Activated CD8-positive, alpha-beta memory T cell treated with anti-CD3 and anti-CD28 coated beads, Interleukin-2, amount 50 U/mL, for 1 hour (primary cell): ENCODE results near the gene PACC1.

Source experiments
- DNase-seq: peaks from one replicate; pipeline ENCODE4 v3.0.0-alpha.2; 2020; ENCODE audit errors: extremely low read depth

PACC1 gene

DNA sequence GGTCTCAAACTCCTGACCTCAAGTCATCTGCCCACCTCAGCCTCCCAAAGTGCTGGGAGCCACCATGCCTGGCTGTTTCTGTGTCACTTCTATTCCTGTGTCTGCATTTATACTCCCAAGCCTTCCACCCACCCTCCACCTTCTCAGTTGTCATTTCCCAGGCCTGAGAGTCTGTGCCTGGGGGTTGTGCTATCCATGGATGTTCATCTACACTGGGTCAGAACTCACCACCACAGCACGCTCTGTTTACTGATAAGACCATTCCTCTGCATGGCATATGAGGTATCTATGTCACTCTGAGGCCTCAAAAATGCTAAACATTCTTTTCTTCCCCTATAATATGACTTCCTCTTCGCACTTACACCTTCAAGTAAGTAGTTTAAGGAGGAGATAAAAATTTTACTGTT, 24.1 kb upstream of the PACC1 start:
- DNase-seq: no peak

DNA sequence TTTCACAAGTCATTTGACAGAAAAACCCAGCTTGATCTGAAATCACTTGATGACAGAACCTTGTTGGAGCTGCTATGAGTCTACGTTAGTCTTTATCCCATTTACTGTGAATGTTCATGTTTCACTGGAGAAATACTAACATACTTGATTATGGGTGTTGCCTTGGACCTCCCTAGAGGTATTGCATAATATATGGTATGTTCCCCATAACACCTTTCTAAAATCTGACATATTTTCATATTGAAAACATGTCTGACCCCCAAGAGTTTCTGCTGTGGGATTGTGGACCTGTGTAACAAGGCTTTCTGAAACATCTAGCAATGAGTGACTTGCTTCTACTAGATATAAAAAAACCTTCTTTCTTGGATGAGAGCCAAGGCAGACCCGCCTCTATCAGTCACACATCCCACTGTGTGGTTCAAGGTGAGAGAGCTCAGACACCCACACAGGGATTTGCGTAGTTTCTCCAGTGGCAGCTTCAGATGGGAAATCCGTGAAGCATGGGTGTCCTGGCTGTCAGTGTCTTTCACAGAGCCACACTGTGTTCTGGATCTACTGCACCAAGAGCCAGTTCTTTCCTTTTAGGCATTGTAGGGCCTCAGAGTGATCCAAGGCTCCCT, 22.6 kb upstream of the PACC1 start:
- no peak for DNase-seq

DNA sequence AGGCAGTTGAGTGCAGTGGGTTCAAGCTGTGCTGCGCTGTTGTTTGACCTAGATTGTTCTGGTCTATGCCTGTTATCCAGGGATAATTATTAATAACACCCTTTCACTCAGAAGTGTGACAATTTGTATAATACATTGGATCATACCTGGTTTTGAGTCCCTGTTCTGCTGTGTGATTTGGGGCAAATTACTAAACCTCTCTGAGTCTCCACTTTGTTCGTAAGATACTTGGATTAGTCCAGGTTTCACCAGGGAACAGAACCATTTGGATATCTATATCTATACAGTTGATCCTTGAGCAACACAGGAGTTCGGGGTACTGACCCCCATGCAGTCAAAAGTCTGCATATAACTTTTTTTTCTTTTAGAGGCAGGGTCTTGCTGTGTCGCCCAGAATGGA, 20.3 kb upstream of the PACC1 start:
- DNase-seq: no peak

DNA sequence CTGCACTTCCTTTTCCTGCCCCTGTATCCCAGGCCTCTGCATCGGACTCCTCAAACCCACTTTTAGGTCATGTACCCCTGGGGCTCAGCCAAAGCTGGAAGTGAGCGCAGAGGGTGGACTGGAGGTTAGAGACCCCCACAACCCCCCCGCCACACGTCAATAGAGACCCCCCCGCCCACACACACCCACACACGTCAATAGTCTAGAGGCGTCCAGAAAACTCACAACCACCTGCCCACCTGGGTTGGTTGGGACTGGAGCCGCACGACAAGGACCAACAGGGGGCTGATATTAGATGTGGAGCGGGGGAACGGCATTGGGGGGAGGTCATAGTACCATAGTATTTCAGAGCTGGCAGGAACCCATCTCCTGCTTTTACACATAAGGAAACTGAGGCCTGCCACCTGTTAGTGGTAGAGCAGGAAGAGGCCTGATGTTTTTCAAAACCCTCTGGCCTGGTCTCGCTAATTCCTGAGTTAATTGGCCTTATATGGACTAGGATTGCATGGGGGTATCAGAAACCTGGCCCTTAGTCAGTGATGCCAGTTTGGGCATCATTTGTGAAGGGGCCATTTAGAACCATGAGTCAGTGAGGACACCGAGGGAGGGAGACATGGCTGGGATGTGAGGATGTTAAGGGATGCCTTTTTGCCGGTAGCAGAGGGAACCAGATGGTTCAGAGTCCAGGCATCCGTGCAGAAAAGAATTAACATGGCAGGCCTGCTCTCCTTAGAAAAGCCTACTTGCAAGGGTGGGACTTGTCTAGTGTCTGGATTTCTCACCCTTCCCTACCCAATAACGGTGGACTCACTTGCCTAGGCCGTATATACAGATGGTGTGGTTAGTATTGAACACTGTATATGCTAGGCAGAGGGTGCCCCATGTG, 19.1 kb upstream of the PACC1 start:
- DNase-seq: no peak

DNA sequence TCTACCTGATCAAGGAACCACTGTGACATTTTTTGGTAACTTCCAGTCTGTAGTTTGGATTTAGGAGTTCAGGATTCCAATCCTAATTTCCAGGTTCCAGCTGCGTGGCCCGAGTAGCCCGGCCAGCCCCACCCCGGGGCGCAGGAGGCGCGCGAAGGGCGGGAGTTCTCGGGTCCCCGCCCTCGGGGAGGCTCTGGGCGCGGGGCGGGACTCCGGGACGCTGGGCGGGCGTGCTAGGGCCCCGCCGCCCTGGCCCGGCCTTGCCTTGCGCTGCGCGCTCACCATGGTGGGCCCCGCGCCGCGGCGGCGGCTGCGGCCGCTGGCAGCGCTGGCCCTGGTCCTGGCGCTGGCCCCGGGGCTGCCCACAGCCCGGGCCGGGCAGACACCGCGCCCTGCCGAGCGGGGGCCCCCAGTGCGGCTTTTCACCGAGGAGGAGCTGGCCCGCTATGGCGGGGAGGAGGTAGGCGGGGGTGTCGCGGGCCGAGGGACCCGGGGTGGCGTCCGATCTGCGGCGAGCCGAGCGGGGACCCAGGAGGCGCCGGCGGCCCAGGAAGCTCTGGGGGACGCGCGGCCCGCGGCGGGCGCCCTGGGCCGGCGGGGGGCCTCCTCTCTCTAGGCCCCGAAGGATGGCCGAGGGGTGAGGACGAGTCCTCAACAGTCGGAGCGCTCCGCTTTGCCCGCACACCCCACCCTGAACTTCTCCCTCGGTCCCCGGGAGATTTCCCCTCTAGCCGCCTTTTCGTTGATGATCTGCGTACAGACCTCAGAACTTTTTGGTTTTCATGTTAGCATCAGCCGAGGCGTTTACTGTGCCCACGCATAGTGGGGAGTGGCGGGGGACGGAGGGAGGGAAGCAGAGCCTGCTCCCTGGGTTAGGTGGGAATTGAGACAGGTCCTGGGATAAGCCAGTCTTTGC, 18.2 kb upstream of the PACC1 start, which contains the start of gene NENF:
NENF (plus strand) TSS at position 260 of the 916 bp plus-strand sequence; CDS start at position 284, 24 bp downstream.
- DNase-seq: no peak

DNA sequence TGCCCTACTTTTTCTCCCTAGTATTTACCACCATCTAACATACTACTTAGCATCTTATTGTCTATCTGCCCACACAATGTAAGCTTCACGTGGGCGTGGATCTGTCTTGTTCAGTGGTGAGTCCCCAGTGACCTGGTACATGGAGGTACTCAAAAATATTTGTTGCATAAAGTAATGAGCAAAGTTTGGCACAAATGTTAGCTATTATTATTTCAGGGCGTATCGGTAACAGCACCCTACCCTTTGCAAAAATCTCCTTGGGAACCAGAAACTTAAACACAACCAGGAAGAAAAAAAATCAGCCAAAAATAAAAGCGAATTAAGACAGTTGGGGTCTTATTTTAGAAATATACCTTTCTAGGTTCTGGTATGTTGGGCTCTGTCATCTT, 17.6 kb upstream of the PACC1 start:
- no peak for DNase-seq

DNA sequence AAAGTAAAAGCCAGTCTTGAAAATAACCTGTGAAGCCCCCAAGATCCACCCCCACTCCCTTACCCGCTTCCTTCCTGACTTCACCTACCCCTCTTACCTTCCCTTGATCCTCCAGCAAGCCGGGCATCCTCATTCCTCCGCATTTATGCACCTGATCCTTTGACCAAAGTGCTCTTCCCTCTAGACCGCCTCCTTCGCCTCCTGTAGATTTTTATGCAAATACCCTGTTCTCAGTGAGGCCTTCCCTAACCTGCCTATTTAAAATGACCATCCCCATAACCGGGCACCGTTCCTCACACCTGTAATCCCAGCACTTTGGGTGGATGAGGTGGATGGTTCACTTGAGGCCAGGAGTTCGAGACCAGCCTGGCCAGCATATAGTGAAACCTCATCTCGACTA, 17.0 kb upstream of the PACC1 start:
- no peak for DNase-seq

DNA sequence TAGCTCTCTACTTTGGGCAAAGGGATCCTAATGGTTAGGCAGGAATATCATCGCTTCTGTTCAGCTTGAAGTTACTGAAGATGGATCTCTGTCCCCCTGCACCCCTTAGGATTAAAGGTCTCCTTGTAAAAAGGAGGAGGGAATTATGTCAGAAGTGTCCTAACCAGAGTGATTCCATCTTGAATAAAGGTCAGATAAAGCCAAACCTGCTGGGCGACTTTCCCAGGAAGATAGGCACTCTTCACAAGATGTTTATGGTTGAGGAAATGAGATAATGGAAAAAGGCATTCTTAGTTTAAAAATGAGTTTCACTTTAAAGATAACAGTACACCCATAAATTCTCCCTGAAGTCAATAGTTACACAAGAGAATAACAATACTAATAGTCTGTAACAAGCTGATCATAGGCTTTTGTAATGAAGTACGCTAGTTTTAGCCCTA, 16.3 kb upstream of the PACC1 start:
- DNase-seq: no peak

DNA sequence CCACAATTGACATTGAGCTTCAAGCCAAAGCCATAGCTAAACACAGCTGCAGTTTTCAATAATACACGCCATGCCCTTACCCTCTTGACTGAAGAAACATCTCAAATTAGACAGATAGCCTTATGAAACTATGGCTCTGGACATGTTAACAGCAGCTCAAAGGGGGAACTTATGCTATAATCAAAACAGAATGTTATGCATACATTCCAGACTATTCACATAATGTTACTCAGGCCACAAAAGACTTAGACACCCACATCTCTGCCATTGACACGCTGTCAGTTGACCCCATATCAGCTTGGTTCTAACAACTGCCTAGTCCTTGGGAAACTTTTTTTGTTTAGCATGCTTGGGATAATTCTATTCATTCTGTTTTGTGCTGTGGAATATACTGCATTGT, 15.7 kb upstream of the PACC1 start:
- DNase-seq: no peak

DNA sequence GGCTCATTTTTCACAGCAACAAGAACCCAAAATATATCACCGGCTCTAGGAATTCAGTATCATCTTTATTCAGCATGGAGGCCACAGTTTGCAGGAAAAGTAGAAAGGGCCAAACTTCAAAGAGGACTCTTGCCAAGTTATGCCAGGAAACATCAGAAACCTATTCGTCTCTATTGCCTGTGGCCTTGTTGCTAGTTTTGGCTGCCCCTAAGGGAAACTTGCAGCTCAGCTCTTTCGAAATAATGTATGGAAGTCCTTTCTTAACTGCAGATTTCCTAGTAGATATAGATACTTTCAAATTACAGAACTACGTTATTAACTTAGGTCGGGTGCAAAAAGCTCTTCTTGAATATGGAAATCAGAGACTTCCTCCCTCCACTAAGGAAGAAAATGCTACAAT, 13.8 kb upstream of the PACC1 start:
- DNase-seq: no peak

DNA sequence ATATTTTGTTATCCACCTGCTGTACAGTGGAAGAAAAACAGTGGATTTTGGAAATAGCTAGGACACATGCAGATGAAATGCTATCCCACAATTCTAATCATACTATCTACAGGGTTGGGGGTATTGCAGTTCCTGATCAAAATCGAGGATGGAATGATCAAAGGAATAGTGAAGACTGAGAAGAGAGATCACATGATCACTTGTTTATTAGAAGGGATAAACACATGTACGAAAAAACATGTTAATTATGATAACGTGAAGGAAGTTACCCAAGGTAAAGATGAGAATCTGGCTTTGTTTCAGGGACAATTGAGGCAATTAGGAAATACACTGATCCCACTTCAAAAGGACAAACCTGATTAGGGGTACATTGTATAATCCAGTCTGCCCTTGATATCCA, 9.2 kb upstream of the PACC1 start:
- no peak for DNase-seq

DNA sequence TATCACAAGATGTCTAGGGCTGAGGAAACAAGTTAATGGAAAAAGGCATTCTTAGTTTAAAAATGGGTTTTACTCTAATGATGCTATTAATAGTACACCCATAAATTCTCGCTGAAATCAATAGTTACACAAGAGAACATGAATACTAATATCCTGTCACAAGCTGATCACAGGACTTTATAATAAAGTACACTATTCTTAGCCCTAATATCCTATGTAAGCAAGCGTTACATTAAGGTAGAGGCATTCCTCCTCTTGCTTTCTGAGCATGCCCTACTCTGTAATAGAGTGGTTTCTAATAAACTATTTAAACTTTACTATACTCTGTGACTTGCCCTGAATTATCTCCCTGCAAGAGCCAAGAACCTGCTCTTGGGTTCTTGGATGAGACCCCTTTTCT, 6.5 kb upstream of the PACC1 start:
- DNase-seq: no peak

DNA sequence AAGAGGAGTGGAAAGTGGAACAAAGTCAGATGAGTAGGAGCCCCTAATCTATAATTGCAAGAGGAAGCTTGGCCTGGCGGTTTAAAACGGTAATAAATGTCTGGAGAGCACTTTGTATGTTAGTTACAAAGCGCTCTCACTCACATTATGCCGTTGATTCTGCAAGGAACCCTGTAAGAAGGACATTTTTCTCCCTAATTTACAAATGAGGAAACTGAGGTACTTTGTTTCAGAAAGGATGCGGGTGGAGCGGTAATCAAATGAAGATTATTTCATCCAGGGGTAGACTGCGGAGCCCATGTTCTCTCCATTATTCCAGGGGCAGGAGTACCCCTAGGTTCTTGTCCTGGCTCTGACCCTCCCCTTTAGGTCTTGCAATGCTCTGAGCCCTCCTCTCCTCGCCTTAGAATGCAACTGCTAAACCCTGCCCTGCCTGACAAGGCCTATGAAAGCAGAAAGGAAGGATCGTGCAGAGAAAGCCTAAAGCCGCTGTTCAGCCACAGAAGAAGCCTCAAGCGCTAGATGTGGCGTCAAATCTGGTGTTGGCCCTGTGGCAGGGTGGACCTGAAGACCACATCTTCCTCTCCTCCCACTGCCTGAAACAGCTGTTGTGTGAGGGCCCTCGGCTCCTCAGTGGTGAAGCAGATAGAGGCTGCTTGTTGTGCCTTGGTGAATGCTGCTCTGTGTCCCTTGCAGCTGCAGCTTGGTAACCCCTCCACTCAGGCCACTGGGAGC, 588 bp upstream of the PACC1 start:
- no peak for DNase-seq

DNA sequence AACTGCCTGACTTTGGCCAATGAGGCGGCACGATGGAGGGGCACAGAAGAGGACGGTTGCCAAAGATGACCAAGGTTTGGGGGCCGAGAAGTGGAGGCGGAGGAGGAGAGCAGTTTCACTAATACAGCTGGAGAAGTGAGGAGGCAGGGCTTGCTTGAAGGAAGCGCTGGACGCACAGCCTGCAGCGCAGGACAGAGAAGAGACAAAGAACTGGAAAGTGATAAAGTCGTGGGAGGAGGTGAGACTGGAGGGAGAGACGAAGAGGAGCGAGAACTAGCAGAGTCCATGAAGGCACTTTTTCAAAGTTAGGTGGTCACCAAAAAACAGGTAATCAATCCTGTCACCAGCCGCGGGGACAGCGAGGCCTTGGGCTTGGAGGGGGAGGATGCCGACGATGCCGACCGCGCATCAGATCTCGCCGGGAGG, 771 bp downstream of the PACC1 start:
- DNase-seq: no peak

DNA sequence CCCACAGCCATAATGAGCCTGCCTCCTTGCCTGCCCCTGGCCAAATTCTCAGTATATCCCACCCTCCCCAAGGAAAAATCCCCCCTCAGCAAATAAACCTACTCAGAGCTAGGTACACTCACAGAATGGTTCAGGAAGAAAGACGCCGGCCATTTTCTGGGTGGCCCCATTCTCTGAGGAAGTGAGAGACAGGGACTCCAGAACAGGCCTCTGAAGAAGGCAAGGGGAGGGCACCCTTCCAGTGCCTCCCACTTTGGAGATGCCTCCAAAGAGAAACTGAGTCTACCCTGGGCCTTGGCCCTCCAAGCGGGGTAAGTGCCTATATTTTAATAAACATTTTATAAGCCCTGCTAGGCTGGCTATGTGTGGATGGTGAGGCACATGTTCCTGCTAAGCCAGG, 2.3 kb downstream of the PACC1 start:
- DNase-seq: no peak

DNA sequence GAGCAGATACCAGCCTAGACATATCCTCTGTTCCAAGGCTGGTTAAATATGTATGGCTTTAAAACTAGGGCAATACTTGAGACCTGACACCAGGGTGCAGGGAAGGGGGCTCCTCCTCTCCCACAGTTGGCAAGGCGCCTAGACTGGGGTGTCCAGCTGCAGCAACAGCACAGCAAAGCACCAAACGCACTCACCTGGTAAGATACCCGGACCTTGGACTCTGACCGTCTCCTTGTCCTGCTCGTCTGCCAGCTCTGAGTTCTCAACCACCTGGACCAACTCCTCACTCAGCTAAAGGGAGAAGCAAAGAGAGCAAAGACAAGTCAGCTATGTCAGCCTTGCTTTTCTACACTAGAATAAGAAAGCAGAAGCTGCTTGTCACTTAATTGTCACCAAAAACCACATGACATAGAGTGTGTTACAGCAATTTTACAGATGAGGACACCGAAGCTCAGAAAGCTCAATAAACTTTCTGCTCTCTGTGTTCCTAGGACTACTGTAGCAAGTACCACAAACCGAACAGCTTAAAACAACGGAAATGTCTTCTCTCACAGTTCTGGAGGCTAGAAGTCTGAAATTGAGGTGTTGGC, 4.4 kb downstream of the PACC1 start:
- no peak for DNase-seq

DNA sequence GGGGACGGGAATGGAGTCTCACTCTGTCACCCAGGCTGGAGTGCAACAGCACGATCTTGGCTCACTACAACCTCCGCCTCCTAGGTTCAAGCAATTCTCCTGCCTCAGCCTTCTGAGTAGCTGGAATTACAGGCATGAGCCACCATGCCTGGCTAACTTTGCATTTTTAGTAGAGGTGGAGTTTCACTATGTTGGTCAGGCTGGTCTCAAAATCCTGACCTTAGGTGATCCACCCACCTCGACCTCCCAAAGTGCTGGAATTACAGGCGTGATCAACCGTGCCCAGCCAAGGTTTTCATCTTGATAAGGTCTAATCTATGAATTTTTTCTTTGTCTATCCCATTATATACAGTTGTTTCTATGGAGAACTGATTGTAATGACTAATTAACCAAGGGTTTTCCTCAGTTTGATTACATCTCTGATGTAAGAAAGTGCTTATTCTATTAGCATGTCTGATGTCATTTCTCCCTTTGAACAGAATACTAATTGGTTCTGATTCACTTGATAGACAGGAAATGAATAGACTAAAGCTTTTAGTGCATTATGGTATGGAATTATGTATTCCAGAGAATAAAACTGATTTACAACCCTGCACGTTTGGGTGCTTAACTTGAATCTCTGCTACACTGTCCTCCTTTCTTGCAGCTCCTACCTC, 11.9 kb downstream of the PACC1 start:
- DNase-seq: no peak

DNA sequence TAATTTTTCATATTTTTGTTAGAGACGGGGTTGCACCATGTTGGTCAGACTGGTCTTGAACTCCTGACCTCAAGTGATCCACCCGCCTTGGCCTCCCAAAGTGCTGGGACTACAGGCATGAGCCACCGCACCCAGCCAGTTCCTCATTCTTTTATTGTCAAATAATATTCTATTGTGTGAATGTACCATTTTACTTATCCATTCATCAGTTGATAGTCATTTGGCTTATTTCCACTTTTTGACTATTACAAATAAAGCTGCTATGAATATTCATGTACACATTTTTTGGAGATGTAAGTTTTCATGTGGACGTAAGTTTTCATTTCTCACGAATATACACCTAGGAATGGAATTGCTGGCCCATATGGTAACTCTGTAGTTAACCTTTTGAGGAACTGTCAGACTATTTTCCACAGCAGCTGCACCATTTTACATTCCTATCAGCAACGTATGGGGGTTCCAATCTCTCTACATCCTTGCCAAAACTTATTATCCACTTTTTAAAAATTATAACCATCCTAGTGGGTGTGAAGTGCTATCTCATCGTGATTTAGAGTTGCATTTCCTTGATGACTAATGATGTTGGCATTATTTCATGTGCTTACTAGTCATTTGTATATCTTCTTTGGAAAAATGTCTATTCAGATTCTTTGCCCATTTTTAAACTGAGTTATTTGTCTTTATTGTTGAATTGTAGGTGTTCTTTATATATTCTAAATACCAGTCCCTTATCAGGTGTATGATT, 12.7 kb downstream of the PACC1 start:
- no peak for DNase-seq

DNA sequence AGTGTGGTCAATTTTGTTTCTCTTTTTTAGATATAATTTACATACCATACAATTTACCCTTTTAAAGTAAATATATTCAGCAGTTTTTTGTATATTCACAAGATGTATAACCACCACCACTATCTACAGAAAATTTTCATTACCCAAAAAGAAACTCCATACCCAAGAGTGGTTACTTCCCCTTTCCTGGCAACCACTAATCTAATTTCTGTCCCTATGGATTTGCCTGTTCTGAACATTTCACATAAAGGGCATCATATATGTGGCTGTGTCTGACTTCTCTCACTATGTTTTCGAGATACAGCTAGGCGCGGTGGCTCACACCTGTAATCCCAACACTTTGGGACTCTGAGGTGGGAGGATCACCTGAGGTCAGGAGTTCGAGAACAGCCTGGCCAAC, 13.6 kb downstream of the PACC1 start:
- no peak for DNase-seq

DNA sequence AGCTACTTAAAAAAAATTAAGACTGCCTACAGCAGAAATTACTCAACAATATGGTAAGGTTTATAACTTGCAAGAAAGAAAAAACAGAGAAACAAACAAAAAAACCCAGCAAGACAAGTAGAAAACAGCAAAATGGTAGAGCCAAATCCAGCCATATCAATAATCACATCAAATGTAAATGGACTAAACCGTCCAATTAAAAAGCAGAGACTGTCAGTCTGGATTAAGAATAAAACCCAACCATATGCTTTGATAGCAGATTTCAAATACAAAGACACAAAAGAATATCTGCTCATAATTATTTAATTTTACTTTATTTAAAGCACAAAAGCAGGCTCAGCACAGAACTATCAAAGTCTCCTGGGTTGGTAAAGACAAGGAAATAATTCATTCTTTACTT, 17.5 kb downstream of the PACC1 start:
- DNase-seq: no peak
